Measurements from ENCODE around the gene CASKIN1.

CASKIN1 gene

GRCh38 chr16:2190659-2191445 lies 5.6 kb downstream of the CASKIN1 start:
- DNase-seq = no peak

DNA sequence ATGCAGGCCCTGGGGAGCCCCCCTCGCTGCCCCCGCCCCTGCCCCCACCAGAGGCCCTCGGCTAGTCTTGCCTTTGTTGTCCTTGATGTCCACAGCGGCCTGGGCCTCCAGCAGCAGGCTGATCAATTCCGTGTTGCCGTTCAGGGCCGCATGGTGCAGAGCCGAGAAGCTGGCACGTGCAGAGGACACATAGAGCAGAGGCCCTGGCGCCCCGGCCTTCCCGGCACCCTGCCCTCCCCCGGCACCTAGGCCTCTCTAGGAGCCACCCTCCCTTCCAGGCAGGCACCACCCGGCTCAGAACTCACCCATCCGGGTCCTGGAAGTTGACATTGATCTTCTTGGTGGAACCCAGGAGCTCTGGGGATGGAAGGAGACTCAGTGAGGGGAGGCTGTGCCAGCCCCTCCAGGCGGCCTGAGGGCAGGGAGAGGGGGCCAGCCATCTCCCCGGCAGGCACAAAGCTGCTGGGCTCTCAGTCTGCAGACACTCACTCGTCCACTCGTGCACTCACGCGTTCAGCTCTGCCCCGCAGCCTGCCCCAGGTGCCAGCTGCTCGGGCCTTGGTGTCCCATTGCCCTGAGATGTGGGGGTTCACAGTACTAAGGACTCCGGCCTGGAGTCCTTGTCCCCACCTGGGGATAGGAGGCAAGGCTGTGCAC lies 6.3 kb downstream of the CASKIN1 start:
- no peak for DNase-seq

DNA sequence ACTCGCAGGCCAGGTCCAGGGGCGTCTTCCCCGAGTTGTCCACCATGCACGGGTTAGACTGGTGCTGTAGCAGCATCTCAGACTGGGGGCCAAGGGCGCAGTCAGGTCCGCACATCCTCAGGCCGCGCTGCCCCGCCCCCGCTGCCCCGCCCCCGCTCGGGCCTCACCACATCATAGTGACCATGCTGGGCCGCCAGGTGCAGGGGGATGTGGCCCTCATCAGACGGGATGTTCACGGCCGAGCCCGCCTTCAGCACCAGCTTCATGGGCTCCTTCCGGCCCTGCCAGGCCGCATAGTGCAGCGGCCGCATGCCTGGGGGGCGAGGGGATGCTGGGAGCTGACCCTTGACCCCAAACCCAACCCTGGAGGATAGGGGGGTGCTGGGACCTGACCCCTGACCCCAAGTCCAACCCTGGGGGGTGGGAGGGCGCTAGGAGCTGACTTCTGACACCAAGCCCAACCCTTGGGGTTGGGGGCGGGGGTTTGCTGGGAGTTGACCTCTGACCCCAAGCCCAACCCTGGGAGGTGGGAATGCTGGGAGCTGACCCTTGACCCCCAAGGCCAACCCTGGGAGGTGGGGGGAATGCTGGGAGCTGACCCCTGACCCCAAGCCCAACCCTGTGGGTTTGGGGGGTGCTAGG lies 7.0 kb downstream of the CASKIN1 start:
- no peak for DNase-seq

DNA sequence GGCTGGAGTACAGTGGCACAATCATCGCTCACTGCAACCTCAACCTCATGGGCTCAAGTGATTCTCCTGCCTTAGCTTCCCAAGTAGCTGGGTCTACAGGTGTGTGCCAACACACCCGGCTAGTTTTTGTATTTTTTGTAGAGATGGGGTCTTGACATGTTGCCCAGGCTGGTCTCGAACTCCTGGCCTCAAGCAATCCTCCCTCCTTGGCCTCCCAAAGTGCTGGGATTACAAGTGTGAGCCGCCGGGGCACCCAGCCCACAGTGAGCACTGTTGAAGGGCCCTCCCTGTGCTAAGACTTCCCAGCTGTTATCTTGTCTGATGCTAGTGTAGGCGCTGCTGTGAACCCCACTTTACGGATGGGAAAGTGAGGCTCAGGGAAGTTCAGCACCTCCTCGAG lies 8.0 kb downstream of the CASKIN1 start:
- DNase-seq = no peak

DNA sequence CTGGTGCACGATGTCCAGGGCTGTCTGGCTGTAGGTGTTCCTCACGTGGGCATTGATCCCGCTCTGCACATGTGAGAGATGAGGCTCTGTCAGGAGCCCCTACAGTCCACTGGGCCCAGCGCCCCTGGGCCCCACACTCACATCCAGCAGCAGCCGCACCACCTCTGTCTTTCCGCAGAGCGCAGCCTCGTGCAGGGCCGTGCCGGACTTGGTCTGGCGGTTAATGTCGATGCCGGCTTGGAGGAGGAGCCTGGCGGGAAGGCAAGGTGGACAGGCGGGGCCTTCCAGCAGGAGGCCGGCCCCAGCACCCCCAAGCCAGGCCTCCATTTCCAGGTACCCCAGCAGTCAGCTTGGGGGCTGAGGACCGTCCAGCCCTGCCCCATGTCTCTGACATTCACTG lies 9.2 kb downstream of the CASKIN1 start:
- DNase-seq = no peak

DNA sequence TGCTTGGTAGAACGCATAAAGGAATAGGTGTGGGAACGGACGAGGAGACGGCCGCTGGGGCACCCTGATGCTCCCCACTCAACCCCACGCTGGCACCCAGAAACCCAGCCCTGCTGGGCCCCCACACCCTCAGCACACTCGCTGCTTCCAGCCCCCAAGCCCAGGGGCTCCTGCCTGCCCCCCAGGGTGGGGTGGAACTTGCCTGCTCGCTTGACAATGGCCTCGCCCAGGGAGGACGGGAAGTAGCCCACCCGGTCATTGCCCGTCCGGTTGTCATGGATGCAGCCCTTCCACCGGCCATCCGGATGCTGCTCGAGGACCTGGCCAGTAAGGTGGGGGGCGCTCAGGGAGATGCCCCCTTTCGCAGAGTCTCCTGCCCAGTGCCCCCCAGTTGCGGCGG lies 9.9 kb downstream of the CASKIN1 start:
- DNase-seq = no peak

GRCh38 chr16:2186064-2186463 lies 10.3 kb downstream of the CASKIN1 start:
- no peak for DNase-seq

DNA sequence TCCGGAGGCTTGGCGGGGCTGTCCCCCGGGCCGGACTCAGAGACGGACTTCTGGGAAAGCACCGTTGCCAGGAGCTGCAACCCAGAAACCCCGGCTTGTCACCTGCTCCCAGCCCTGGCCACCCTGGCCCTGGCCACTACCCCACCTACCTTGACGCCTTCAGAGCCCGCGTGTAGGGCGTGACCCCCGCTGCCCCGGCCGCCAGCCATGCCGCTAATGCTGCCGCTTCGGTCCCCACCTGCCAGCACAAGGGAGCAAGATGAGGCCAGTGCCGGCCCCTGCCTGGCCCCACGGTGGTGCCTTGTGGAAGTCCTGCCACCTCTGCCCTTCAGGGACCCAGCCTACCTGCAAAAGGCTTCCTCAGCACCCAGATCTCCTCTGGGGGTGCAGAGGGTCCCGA lies 11.4 kb downstream of the CASKIN1 start:
- DNase-seq = no peak

DNA sequence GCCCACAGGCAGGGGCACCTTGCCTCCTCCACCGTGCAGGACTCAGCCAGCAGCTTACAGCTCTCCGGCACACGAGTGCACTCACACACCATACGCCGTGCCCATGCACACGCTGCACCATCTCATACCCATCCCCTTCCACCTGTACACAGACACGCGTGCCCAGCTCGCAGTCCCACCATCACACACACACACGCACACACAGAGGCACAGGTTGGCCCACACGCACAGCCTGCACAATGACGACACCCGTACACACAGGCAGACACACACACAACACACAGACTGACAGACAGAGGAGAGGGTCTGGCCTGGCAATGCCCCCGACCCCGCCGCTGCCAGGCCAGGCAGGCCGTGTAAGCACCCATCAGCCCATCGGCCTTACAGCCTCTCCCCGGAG lies 12.1 kb downstream of the CASKIN1 start:
- DNase-seq = no peak

- DNase-seq = no peak
Measured at GRCh38 chr16:2183671-2184070, 12.7 kb downstream of the CASKIN1 start.

DNA sequence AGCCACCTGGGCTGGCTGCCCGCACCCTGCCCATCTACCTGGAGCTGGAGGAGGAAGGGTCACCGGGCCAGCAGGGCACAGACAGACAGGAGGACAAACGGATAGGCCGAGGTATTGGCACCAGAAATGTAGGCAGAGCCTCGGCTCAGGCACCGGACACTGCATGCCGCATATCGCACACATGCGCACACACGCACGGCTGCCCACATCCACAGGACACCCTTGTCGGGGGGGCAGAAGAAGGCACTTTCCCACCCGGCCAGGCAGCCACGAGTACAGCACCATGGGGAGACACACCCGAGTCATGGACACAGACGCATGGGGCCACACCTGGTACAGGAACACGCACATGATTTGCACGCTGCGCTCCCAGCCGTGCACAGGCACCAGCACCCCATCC lies 14.5 kb downstream of the CASKIN1 start:
- DNase-seq = no peak

- DNase-seq = no peak
Measured at GRCh38 chr16:2180962-2181923, 15.2 kb downstream of the CASKIN1 start.

DNA sequence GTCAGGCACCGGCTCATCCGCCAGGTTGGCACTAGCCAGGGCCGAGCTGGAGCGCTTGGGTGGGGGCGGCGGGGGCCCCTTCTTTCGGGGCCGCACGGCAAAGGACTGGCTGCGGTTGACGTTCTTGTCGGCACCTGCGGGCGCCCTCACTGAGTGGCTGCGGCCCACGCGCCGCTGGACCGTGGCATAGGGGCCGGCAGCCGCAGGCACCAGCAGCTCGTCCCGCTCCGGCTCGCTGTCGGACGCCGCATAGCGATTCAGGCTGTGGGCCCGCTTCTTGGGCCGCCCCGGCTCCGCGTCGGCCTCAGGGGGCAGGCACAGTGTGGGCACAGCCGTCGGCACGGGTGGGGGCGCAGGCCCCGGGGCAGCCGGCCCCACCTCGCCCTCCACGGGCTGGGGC lies 15.9 kb downstream of the CASKIN1 start:
- no peak for DNase-seq

- DNase-seq = no peak
Measured at GRCh38 chr16:2179576-2179975, 16.8 kb downstream of the CASKIN1 start.

GRCh38 chr16:2179107-2179501 lies 17.3 kb downstream of the CASKIN1 start:
- no peak for DNase-seq

DNA sequence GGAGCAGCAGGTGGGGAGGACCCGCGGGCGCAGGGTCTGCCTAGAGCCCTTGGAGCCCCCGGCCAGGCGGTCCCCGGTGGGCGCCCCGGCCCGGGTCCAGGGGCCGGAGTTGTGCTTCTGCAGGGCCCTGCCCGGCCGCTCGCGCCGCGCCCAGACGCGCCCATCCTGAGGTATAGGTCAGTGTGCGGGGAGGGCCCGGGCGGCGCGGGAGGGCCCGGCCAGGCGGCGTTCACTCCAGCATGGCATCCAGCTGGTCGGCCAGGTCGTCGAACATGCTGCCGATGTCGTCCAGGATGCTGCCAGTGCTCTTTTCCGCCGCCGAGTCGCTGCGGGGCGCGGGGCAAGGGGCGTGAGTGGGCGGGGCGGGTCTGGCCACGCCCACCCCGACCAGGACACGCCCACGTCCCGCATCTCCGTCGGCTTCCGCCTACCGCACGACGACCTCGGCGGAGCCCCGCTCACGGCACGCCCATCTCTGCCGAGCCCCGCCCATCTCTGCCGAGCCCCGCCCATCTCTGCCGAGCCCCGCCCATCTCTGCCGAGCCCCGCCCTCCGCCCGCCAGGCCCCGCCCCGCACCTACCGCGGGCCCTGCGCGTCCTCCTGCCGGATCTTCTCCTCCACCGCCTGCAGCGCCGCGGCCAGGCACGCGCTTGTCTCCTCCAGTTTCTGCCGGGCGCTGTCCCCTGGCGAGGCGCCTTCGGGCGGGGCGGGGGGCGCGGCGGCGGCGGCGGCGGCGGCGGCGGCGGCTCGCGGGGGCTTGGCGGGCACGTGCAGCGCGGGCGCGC lies 17.9 kb downstream of the CASKIN1 start:
- DNase-seq = peak in 1 of 2 experiments; percentile 7

- no peak for DNase-seq
Measured at GRCh38 chr16:2177561-2177960, 18.8 kb downstream of the CASKIN1 start.

DNA sequence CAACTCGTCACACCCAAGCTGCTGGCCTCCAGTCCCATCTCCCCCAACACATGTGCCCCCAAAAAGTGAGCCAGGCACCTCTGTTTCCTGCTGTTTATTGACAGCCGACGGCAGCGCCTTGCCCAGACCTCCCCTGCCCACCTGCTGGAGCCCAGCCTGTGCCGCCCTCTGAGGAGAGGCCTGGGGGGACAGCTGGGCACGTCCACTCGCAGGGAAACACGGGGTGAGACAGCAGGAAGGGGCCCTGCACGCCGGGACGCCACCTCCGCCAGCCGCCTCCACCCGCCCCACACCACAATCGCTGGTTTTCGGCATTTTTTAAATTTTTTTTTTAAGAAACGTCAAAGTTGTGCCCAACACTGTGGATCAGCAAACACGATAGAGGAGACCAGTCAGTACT lies 19.3 kb downstream of the CASKIN1 start:
- DNase-seq = no peak

GRCh38 chr16:2176047-2176446 lies 20.4 kb downstream of the CASKIN1 start:
- DNase-seq = no peak

DNA sequence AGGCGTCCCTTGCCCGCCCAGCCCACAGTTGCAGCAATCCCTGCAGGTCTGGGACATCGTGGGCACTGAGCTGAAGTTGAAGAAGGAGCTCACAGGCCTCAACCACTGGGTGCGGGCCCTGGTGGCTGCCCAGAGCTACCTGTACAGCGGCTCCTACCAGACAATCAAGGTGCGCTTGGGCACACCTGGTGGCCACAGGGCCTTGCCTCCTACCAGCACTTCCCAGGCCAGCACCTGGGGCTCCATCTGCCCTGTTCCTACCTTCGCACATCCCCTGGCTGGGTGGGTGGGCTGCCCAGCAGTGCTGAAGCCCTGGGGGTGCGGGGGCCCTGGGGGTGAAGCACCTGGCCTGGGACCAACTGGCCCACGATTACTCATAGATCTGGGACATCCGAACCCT lies 21.0 kb downstream of the CASKIN1 start:
- DNase-seq = no peak

- DNase-seq = peak; percentile 45 to 77
Measured at GRCh38 chr16:2174396-2175131, 21.8 kb downstream of the CASKIN1 start.
